Measurements from ENCODE around the gene LRRTM4.
"Not testable (repeated sequence)": the region's sequence is repeated elsewhere in the genome, so short reads cannot be mapped to it uniquely, and the experiment has no call there.

Gene LRRTM4

DNA sequence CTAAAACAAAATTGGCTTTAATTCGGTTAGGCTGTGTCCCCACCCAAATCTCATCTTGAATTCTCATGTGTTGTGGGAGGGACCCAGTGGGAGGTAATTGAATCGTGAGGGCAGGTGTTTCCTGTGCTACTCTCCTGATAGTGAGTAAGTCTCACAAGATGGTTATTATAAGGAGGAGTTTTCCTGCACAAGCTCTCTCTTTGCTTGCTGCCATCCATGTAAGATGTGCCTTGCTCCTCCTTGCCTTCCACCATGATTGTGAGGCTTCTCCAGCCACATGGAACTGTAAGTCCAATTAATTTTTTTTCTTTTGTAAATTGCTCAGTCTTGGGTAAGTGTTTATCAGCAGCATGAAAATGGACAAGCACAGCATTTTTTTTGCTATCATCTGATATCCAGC lies 476.7 kb downstream of the LRRTM4 start:
- DNase-seq = not testable (repeated sequence)

DNA sequence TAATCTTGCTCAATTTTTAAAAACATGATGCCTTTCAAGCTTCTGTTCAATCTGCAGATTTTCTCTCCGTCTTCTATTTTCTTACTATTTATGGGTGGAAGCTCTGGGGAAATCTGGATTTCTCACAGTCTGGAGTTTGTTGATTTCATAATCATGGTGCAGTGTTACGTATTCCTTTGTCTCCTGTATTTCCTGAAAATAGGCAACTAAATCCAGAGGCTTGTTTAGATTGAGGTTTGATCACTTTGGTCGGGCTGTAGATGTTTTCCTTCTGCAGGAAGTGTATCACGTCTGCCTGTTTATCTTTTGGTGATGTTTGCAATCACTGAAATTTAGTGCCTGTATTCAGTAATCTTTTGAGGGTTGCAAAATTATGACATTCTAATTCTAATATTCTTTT lies 487.7 kb downstream of the LRRTM4 start:
- no peak for DNase-seq

DNA sequence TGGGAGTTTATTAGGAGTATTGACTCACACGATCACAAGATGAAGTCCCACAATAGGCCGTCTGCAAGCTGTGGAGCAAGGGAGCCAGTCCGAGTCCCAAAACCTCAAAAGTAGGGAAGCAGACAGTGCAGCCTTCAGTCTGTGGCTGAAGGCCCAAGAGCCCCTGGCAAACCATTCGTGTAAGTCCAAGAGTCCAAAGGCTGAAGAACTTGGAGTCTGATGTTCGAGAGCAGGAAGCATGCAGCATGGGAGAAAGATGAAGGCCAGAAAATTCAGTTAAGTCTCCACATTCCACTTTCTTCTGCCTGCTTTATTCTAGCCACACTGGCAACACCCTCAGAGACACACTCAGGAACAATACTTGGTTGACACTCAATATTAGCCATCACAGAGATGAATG lies 492.9 kb downstream of the LRRTM4 start:
- not testable (repeated sequence) for DNase-seq

DNA sequence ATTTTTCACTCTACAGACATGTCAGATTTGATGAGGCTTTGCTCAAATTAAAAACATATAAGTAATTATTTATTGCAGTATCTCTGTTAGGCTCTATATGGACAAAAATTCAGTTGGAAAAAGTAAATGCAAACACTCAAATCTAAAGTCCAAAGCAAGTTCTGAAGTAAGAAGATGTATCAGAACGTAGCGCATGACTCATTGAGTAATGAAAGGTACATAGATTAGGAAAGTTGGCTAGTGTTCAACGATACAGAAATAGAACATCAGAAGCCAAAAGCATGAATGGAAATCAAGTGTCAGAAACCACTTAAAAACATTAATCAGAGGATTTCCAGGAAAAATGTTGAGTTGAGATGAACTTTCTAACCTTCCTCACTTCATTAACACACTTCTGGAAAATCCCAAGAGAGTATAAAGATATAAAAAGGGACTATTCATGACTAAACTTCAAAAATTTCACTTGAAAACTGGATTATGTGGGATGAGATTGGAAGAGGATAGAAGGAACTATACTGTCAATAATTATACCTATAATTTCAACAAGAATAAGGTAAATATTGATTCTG lies 494.1 kb downstream of the LRRTM4 start:
- no peak for DNase-seq

DNA sequence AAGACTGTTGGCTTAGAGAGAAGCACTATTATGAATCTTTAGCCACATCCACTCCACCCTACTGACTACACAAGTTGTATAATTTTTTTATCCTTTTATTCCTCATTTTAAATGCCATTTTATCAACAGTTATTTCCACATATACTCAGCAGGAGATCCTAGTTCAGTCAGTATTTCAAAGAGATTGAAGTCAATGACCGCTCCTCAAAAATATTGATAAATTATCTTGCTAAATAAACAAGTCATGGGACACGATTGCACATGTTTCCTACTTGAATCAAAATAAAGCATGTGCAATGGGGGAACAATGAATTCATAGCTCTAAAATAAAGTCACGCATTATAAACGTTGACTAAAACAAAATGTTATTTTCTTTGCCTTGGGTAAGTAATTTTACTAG lies 496.5 kb downstream of the LRRTM4 start:
- no peak for DNase-seq

DNA sequence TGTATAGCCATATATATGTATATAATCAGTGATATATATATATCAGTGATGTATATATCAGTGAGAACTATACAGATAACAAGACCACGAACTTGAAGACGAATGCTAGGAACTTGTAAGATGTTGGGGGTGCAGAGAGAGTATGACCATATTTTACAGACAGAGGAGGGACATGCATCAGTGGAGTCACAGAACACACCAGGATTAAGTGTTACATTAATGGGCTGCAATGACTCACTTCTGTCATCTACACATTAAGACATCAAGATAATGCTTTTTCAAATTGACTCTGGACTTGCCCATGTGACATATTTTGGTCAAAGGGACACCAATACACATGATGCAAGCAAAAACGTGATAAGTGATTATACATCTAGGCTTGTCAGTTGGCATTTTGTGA lies 501.0 kb downstream of the LRRTM4 start:
- DNase-seq = no peak

DNA sequence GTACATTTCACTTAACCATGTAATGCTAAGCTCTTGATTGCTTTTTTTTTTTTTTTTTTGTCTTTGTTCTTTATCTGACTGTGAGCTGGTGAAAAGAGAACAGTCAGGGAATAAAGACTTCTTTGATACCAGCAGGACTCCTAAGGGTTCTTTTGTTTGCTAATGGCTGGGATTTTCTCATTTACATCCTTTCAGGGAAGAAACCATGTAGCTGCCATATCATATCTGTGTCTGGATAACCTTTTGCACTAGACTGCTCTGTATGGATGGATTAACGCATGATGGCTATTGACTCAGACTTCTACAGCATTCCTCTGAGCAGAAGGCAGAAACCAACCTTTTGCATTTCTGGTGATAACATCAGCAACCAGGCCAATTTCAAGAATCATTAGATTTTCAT lies 504.0 kb downstream of the LRRTM4 start:
- DNase-seq = no peak

DNA sequence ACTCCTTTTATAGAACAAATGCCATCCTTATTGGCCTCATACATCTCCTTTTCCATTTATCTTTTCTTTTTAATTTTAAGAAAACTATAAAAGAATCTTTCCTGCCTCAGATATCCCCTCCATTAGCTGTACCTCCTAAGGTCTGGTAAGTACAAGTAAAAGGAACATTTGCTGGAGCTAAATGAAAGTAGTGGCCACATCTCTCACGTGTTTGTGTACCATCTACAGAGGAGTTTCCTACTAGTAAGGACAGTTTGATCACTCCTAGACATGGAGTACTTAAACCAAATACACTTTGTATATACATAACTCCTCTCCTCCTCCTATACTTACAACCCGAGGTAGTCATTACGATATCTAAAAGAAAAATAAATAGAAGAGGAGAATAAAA lies 504.8 kb downstream of the LRRTM4 start:
- no peak for DNase-seq

DNA sequence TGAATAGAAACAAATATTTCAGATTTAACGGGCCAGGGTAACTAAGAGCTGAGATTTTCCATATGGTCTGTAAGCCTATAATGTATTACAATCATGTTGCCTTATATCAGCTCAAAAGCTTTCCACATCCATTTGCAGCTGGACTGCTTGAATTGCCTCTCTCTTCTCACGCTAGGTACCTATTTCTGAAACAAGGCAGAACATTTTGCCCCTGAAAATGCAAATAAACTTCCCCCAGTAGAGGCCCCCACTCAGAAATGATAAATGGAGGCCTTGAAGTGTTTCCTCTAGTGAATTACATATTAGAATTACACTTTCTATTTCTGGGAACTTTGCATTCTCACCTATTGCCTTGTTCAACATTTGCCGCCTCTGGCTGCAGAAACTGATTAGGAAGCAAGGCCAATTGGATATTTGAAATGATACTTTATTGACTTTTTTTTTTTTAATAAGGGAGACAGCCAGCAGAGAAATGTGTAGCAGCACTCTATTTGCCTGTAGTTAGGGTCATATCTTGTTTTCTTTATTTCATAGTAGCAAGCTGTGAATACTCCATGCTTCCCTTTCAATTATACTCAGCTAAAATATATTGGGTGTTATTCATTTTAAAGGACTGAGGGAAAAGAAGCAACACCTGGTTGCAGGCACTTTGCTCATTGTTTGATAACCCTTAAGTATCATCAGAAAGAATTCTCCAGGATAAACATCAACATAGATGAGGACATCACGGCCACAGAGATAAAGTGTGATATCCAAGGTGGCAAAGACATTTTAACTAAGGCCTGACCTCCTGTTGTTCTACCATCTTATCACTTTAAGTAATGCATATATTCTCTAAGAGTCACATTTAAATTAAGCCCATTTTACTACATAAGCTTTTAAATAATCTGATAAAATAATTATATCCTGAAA lies 505.5 kb downstream of the LRRTM4 start:
- no peak for DNase-seq

DNA sequence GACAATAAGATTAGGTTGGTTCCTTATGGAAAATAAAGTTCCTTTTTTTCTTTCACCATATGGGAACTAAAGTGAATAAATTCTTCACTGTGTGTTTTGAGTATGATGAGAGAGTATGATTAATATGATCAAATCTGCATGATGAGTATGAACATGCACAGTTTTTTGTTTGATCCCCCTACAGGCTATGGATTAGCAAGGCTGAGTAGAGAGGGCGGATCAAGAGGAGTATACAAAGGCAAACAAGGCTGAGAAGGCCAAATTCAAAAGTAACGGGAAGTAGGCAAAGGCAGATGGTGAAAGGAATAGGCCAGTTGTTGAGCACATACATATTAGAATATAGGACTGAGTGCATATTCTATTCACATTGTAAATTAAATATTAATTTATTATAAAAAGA lies 508.2 kb downstream of the LRRTM4 start:
- no peak for DNase-seq

DNA sequence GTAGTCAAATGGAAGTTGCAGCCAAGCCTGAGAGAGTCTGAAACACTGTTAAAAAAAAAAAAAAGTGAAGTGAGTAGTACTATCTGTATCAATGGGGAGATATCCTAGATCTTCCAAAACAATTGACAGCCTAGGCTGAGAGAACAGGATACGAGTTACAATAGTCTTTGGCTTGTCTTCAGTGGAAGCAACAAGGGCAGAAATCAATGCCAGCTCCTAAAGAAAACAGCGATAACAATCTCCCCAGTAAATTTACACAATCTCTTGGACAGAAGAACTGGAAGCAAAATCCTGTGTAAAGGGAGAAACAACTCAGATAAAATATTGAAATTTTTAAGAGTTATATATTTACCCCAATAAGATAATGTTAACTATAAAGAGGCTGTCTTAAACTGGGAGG lies 508.7 kb downstream of the LRRTM4 start:
- DNase-seq = no peak

DNA sequence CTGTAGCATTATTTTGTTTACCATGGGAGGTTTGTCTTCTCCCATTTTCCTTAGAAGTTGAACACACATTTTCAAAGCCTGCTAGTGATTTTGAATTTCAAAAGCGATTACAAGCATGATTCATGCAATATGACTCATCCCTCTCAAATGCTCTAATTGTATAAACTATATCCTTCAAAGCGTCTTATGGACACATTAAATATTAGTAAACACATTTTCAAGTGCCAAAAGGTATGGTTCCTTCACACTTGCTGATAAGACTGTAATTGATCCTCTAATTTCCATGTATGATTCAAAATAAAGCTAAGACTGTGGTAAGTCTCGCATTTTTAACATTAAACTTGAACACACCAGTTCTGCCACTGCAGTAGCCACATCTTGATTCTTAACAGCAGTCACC lies 512.9 kb downstream of the LRRTM4 start:
- DNase-seq = no peak

DNA sequence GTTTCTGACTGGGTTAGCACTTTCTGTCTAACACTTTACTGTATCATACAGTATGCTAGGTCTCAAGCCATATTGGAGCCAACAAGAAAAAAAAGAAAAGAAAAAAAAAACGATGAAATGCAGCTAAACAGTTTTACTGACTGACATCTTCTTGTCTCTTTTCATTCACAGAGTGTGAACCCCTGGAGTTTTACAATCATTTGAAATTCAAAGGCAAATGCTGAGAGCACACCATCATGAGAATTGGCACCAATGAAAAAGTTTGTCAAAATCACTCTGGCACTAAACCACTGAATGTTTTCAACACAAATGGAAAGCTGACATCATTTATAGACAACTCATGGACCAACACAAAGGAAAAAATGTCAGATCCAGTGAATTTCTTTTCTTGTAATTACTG lies 513.3 kb downstream of the LRRTM4 start:
- DNase-seq = no peak

DNA sequence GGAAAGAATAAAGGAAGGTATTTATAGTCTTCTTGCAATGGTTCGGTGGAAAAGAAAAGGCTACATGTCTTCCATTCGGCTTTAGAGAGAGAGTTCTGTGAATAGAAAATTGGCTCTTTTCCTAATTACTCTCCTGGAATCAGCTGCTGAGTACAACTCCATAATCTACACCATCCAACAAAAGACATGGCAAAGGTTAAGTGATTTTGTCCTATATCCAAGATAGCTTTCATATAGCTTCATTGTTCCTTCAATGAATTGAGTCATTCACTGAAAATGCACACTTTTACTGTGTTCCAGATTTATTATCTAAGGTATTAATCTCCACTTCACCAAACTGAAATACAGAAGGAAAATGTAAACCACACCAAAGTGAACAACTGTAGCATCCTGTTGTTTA lies 514.5 kb downstream of the LRRTM4 start:
- DNase-seq = no peak

DNA sequence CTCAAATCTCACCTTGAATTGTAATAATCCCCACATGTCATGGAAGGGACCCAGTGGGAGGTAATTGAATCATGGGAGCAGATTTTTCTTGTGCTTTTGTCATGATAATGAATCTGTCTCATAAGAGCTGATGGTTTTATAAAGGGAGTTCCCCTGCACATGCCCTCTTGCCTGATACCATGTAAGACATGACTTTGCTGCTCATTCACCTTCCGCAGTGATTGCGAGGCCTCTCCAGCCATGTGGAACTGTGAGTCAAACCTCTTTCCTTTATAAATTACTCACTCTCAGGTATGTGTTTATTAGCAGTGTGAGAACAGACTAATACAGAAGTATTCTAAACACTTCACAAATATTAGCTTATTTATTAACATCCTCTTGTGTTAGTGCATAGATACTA lies 516.7 kb downstream of the LRRTM4 start:
- DNase-seq = no peak

DNA sequence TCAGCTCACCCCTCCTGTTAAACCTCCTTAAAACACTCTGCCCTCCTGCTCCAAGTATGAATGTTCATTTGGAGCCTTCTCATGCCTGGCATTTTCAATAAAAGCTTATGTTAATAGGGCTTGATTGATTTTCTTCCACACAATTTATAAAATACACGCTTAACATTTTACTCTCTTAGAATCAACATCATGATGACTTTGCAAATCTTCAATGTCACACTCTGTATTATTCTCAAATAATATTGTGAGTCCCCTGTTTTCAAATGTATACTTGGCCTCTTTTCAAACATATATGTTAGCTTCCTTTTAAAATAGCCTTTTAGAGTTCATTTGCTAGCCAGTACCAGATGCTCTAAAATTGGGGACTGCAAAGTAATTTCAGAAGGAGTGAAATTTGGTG lies 520.3 kb downstream of the LRRTM4 start:
- no peak for DNase-seq

DNA sequence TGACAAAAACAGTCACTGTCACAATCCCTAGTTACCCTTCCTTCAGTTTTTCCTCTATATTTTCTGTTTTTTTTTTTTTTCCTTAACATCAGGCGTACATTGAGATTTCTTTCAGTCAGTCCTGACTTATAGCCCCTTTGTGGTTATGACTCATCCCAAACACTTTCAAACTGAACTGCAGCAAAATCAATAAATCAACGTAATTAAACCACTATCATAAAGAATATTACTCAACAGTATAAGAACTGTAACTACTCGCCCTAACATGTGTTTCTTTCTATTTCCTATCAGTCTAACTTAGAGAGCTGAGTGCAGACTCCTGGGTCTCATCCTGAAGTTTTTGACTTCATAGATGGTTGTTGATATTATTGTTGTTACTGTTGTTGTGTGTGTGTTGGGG lies 523.5 kb downstream of the LRRTM4 start:
- DNase-seq = no peak

DNA sequence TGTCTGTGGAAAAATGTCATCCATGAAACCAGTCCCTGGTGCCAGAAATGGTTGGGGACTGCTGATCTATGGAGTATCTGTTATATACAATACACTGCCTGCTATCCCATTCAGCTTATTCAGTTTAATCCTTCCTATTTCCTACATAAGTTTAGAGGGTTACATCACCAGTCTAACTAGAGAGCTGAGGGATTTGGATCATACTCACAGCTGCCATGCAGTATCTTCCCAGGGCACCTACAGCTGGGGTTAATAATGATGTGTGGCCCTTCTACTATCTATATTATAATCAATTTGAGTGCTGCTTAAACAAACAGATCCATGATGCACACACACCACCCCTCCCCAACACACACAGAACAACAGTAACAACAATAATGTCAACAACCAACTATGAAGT lies 524.0 kb downstream of the LRRTM4 start:
- no peak for DNase-seq

DNA sequence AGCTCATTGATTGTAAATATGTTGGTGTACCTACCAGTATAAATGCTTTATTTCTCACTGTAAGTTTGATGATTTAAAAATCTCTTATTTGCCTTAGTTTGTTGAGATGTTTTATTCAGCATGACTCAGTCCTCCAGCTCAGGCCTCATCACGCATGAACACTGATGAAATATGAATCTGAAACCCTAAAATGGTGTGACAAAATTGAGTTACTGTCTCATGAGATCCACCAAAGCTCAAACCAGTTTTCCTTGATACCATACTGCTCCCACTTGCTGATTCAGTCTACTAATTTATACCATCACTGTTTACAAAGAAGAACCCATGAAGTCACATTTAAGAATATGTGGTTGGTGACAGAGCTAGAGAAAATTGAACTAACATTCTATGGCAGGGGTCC lies 524.9 kb downstream of the LRRTM4 start:
- DNase-seq = no peak

DNA sequence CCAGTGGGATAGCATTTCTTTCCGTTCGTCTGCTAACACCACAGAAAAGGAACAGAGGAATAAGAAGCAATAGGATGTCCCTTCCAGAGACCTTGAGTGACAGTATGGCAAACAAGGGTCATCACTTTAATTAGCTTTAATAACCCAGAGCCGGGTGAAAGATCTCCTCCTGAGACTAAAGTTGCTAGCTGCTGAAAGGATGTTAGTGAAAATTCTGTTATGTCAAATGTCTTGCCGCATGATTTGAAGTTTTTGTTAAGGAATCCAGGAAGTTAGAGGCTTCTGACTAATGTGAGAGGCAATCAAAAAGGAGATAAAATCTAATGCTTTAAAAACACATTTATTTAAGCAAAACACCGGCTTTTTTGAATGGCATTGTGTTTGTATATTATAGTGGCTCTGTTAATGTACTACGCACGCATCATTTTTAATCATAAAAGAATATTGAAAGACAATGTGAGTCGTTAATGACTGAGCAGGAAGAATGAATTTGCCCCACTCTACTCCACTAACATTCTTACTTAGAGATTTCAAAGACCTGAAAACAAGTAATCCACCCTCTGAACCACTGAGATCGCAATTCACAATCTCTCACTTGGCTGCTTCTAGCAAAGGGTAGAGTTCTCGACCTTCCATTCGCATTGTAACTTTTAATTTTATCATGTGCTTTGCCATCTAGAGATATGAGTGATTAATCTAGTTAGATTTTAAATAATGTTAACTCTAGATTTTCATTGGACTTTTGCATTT lies 536.6 kb downstream of the LRRTM4 start:
- DNase-seq = no peak

DNA sequence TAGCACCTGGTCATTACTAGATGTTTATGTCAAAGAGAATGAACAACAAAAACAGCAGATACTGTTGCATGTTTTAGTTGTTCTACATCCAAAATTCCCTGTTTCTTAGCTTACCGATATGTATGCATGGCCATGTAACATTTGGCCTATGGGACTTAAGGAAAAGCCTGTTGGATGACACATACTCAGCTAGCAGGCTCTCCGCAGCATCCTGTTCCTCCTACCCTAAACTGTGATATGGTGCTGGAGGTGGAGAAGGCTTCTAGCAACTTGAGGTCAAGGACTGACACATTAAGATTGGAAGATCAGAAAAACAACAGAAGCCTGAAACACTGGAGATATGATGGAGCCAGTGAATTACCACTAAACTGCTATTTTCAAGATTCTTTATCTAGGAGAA lies 537.8 kb downstream of the LRRTM4 start:
- DNase-seq = no peak

DNA sequence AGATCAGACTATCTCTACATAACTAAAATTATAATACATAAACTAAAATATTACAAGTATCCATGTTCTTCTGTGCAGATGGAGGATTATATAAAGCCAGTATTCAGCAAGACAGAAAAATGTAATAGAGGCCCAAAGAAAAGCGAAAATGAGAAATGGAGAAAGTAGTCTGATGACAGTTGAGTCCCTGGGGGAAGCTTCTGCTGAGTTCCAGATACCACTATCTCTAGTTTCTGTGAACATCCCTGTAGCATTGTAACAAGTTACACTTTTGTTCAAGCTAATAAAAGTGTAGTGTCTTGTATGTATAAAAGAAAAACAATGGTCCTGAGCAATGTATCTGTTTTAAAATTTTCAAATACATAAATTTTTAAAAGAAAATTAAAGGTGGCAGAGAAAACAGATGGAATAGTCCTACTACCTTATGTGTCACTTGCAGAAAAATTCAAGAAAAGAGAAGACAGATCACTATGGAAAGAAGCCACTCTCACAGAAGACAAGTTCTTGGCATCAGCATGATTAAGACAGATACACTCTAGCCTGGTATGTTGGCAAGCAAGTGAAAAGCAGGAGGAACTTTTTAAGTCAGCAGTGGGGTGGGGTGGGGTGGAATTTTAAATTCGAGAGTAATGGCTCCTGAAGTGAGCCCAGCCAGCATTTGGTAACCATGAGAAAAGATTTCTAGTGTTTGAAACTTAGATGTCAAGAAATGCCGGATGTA lies 541.9 kb downstream of the LRRTM4 start:
- no peak for DNase-seq

Measured in activated CD4-positive, alpha-beta T cell treated with anti-CD3 and anti-CD28 coated beads, Interleukin-10, Interleukin-2, amounts not matched to agents 100 ng/mL and 50 ng/mL, durations not matched to agents 16 hours and 8 hours (primary cell).